ENCODE measurements around the gene ZNF41.

The ZNF41 gene

DNA sequence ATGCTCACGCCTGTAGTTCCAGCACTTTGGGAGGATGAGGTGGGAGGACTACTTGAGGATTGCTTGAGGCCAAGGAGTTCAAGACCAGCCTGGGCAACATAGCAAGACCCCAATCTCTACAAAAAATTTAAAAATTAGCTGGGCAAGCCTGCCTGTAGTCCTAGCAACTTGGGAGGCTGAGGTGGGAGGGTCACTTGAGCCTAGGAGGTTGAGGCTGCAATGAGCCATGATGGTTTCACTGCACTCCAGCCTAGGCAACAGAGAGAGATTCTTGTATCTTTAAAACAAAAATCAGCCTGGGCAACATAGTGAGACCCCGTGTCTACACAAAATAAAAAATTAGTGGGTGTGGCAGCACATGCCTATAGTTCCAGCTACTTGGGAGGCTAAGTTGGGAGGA is 1.9 kb downstream of the ZNF41 start:
- peaks cover 54% of the 10 kb centered on the region for H3K9me3 Mint-ChIP-seq
- H3K4me3 Mint-ChIP-seq = peak overlapping the region; percentile 88

DNA sequence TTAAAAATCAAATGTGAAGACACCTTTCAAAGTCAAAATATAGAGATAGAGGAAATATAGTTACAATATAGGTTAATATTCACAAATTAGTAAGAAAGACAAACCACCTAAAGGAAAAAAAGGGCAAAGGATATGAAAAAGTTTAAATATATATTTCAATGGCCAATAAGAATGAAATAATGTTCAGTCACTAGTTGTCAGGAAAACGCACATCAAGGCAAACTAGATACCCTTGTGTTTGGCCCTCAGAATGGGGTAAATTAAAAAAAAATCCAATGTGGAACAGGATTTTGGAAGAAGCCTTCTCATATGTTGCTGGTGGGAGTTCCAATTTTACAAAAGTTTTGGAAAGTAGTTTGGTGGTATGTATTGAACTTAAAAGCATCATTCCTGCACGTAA is 2.4 kb downstream of the ZNF41 start:
- Mint-ChIP-seq H3K4me1 (peaks cover 25% of the 10 kb centered on the region), H3K9me3 (peaks cover 59% of the 10 kb centered on the region), H3K4me3 (peak overlapping the region; percentile 35), H3K27me3 (ENCODE audit: low read depth, poor library complexity) (no peaks in the 10 kb centered on the region), H3K36me3 (ENCODE audit: low read depth) (peaks cover 31% of the 10 kb centered on the region), H3K27ac (no peak overlapping the region)
- no peak for TF ChIP-seq CTCF (IDR thresholded peaks at IDR 0.05)
- no peak for DNase-seq

More for the DNA sequence above, 1.9 kb downstream of the ZNF41 start:
- H3K27me3 Mint-ChIP-seq (ENCODE audit: low read depth, poor library complexity) = no peaks in the 10 kb centered on the region
- no peak for DNase-seq
- H3K36me3 Mint-ChIP-seq (ENCODE audit: low read depth) = peaks cover 25% of the 10 kb centered on the region
- no peak overlapping the region for H3K27ac Mint-ChIP-seq
- H3K4me1 Mint-ChIP-seq = peaks cover 26% of the 10 kb centered on the region
- TF ChIP-seq CTCF (IDR thresholded peaks at IDR 0.05) = no peak

DNA sequence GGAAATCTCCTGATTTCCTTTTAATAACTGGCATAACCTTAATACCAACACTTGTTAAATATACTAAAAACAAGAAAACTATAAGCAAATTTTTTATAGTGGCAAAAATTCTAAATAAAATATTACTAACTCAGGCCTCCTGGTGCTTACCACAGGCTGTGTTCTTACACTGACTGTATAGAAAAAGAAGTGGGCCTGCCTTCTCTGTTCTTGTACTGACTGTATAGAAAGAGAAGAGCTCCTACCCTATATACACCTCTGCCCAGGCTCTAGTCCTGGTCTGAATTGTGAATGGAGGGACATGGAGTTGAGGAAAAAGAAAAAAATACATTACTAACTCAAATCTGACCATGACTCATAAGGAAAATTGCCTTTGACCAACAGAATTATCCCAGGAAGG is 7.5 kb downstream of the ZNF41 start:
- Mint-ChIP-seq H3K36me3 (ENCODE audit: low read depth) (peaks cover 33% of the 10 kb centered on the region), H3K27ac (no peak overlapping the region), H3K4me1 (no peaks in the 10 kb centered on the region), H3K4me3 (no peak overlapping the region), H3K27me3 (ENCODE audit: low read depth, poor library complexity) (no peaks in the 10 kb centered on the region), H3K9me3 (peaks cover 51% of the 10 kb centered on the region)
- no peak for DNase-seq
- TF ChIP-seq CTCF (IDR thresholded peaks at IDR 0.05) = no peak

- TF ChIP-seq CTCF (IDR thresholded peaks at IDR 0.05) = no peak
- Mint-ChIP-seq H3K9me3 (peaks cover 62% of the 10 kb centered on the region), H3K36me3 (ENCODE audit: low read depth) (peaks cover 51% of the 10 kb centered on the region), H3K4me1 (no peaks in the 10 kb centered on the region), H3K27ac (no peak overlapping the region), H3K4me3 (no peak overlapping the region), H3K27me3 (ENCODE audit: low read depth, poor library complexity) (no peaks in the 10 kb centered on the region)
- no peak for DNase-seq
These were observed 15.9 kb downstream of the ZNF41 start for GRCh38 chrX:47467106-47467505.

- Mint-ChIP-seq H3K9me3 (peaks cover 62% of the 10 kb centered on the region), H3K4me3 (no peak overlapping the region), H3K4me1 (no peaks in the 10 kb centered on the region), H3K36me3 (ENCODE audit: low read depth) (peaks cover 58% of the 10 kb centered on the region), H3K27ac (no peak overlapping the region), H3K27me3 (ENCODE audit: low read depth, poor library complexity) (peaks cover 3% of the 10 kb centered on the region)
- DNase-seq = no peak
- TF ChIP-seq CTCF (IDR thresholded peaks at IDR 0.05) = no peak
These were observed 22.5 kb downstream of the ZNF41 start for GRCh38 chrX:47460561-47460960.

DNA sequence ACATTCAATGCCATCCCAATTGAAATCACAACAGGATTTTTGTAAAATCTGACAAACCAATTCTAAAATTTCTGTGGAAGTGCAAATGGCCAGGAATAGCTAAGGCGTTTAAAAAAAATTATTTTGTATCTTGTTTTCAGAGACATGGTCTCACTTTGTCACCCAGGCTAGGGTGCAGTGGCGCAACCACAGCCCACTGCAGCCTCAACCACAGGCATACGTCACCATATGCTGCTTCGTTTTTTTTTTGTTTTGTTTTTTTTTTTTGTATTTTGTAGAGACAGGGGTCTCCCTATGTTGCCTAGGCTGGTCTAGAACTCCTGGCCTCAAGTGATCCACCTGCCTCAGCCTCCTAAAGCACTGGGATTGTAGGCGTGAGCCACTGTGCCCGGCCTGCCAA is 24.5 kb downstream of the ZNF41 start:
- no peak for TF ChIP-seq CTCF (IDR thresholded peaks at IDR 0.05)
- DNase-seq = no peak
- no peak overlapping the region for H3K27ac Mint-ChIP-seq
- peaks cover 58% of the 10 kb centered on the region for H3K36me3 Mint-ChIP-seq (ENCODE audit: low read depth)
- H3K27me3 Mint-ChIP-seq (ENCODE audit: low read depth, poor library complexity) = peaks cover 3% of the 10 kb centered on the region
- no peaks in the 10 kb centered on the region for H3K4me1 Mint-ChIP-seq
- no peak overlapping the region for H3K4me3 Mint-ChIP-seq
- H3K9me3 Mint-ChIP-seq = peaks cover 66% of the 10 kb centered on the region
